Upper lobe of left lung (tissue), 6 donors: Measurements from ENCODE around the gene SLC9A6. TPM values are rescaled to one million over a fixed set of nuclear protein-coding genes. Genes with fewer than 3 reads are reported as not detected.
"Not testable (repeated sequence)": the region's sequence is repeated elsewhere in the genome, so short reads cannot be mapped to it uniquely, and the experiment has no call there.

Source experiments
- ATAC-seq, 2 donors: fragments of 200-7000 bp; cut with Tn5 transposase; one replicate each; pipeline ENCODE4 v1.9.1; 2022; ENCODE audit warnings: mild to moderate bottlenecking in 2 of 2, moderate library complexity in 2 of 2; ENCODE audit not compliant: low FRiP score in 2 of 2
- DNase-seq, 2 donors: peaks; one replicate each; pipeline ENCODE4 v3.0.0-alpha.2; 2019 to 2020
- H3K27ac ChIP-seq, 4 donors: fragments of 200-600 bp; sonication (generic); one replicate each; pipeline ENCODE4 v1.5.1; 2016 to 2019
- H3K27me3 ChIP-seq, 4 donors: fragments of 200-600 bp; sonication (generic); one replicate each; pipeline ENCODE4 v1.5.1; 2017 to 2019
- H3K36me3 ChIP-seq, 4 donors: fragments of 200-600 bp; sonication (generic); one replicate each; pipeline ENCODE4 v1.5.1; 2016 to 2019
- H3K4me1 ChIP-seq, 4 donors: fragments of 200-600 bp; sonication (generic); one replicate each; pipeline ENCODE4 v1.5.1; 2018 to 2019
- H3K4me3 ChIP-seq, 4 donors: fragments of 200-600 bp; sonication (generic); one replicate each; pipeline ENCODE4 v1.5.1; 2017 to 2019; ENCODE audit warnings: mild to moderate bottlenecking in 2 of 4, moderate library complexity in 1 of 4
- H3K9me3 ChIP-seq, 4 donors: fragments of 200-600 bp; sonication (generic); one replicate each; pipeline ENCODE4 v1.5.1; 2018 to 2019
- CTCF ChIP-seq, 6 experiments: fragments of 450-650 bp in 4 of 6; fragments of 200-600 bp in 2 of 6; sonication (generic) in 2 of 6; IDR thresholded peaks; one replicate each; pipeline ENCODE4 v1.5.1; 2016 to 2019; ENCODE audit warnings: antibody characterized with exemption in 6 of 6
- EP300 ChIP-seq, 4 donors: sonication (generic); formaldehyde crosslinking; IDR thresholded peaks; one replicate each; pipeline ENCODE4 v1.5.1; 2017; ENCODE audit warnings: antibody characterized with exemption in 4 of 4, control low read depth in 2 of 4
- POLR2A ChIP-seq, 4 donors: fragments of 450-650 bp; IDR thresholded peaks; one replicate each; pipeline ENCODE4 v1.5.1; 2016 to 2017; ENCODE audit warnings: antibody characterized with exemption in 4 of 4, mild to moderate bottlenecking in 2 of 4
- POLR2AphosphoS5 ChIP-seq, 2 donors: sonication (generic); formaldehyde crosslinking; IDR thresholded peaks; one replicate each; pipeline ENCODE4 v1.5.1; 2017; ENCODE audit warnings: antibody characterized with exemption in 2 of 2
- WGBS, 2 donors: methylation state at CpG; one replicate each; pipeline ENCODE4 v1.1.5; 2017 to 2018; 5-methylcytosine and 5-hydroxymethylcytosine counted together
- total RNA-seq, 6 donors: library from RNA; depleted of rRNA in 4 of 6; stranded (reverse); fragments of >200 nt in 4 of 6; gene quantifications; one replicate each; pipeline versions ENCODE4 v1.1.0 to v1.2.1, GENCODE V29; 2016 to 2021
- donor health status: DM: no; HTN: no; CAD: no; lungs with moderate emphysema.
- donor health status: DM: no; HTN: yes; CAD: no; lungs with severe emphysema.

Gene SLC9A6
- total RNA-seq, 6 donors from 2014 or later, result 4.7 to 16.9 (median 11.5) TPM

- H3K27me3 ChIP-seq, result no peaks in the 10 kb centered on the region
- ATAC-seq (no peak), DNase-seq (no peak)
- no peak overlapping the region for H3K4me3 ChIP-seq
- H3K4me1 ChIP-seq, result no peaks in the 10 kb centered on the region
- TF ChIP-seq POLR2A (IDR thresholded peaks at IDR 0.05), result no peak
- 63 to 65% methylated on average over 2 to 3 of the region's 3 CpGs for WGBS, 2 donors
- peaks cover 0 to 3% (median 0%) of the 10 kb centered on the region in 4 donors for H3K36me3 ChIP-seq
- H3K9me3 ChIP-seq, result no peaks in the 10 kb centered on the region
- H3K27ac ChIP-seq, result no peak overlapping the region
Observed at GRCh38 chrX:136049608-136050007, 64.4 kb downstream of the SLC9A6 start.

GRCh38 chrX:136050875-136051274 is 65.6 kb downstream of the SLC9A6 start:
- H3K4me1 ChIP-seq, H3K9me3 ChIP-seq, DNase-seq, H3K4me3 ChIP-seq, H3K36me3 ChIP-seq, ATAC-seq, H3K27me3 ChIP-seq: not testable (repeated sequence)
- WGBS, 2 donors, result 83 to 84% methylated on average over 9 of the region's 9 CpGs
- peak overlapping the region in 1 of 4 donors; percentile 30 for H3K27ac ChIP-seq

- no peak for DNase-seq
- no peak overlapping the region for H3K4me3 ChIP-seq
- TF ChIP-seq EP300 (IDR thresholded peaks at IDR 0.05), result no peak
- no peak for TF ChIP-seq CTCF (IDR thresholded peaks at IDR 0.05)
- no peak for TF ChIP-seq POLR2AphosphoS5 (IDR thresholded peaks at IDR 0.05)
- TF ChIP-seq POLR2A (IDR thresholded peaks at IDR 0.05), result no peak
- H3K36me3 ChIP-seq, result no peaks in the 10 kb centered on the region
- H3K27ac ChIP-seq, result peak overlapping the region in 1 of 4 donors; percentile 30
- WGBS, 2 donors, result 56 to 63% methylated on average over 3 of the region's 3 CpGs
- H3K27me3 ChIP-seq, result no peaks in the 10 kb centered on the region
- no peak for ATAC-seq
- no peaks in the 10 kb centered on the region for H3K9me3 ChIP-seq
- H3K4me1 ChIP-seq, result no peaks in the 10 kb centered on the region
Observed at GRCh38 chrX:136051611-136052010, 66.4 kb downstream of the SLC9A6 start.

- 67 to 68% methylated on average over 5 of the region's 5 CpGs for WGBS, 2 donors
- Histone ChIP-seq H3K9me3 (no peaks in the 10 kb centered on the region), H3K36me3 (no peaks in the 10 kb centered on the region), H3K27me3 (no peaks in the 10 kb centered on the region), H3K4me3 (no peak overlapping the region), H3K4me1 (no peaks in the 10 kb centered on the region), H3K27ac (peak overlapping the region in 3 of 4 donors; percentile 48 to 63 (median 61))
- DNase-seq (no peak), ATAC-seq (peak in 1 of 2 donors; percentile 92)
- TF ChIP-seq EP300 (IDR thresholded peaks at IDR 0.05) (peak in 1 of 4 donors; percentile 68), CTCF (IDR thresholded peaks at IDR 0.05) (no peak), POLR2AphosphoS5 (IDR thresholded peaks at IDR 0.05) (peak; percentile 25 to 28), POLR2A (IDR thresholded peaks at IDR 0.05) (no peak)
Observed at GRCh38 chrX:136055651-136056221, 70.5 kb downstream of the SLC9A6 start.

GRCh38 chrX:136057567-136057966 is 72.3 kb downstream of the SLC9A6 start:
- no peak for ATAC-seq
- H3K4me3 ChIP-seq, result no peak overlapping the region
- H3K27ac ChIP-seq, result no peak overlapping the region
- H3K36me3 ChIP-seq, result no peaks in the 10 kb centered on the region
- DNase-seq, result no peak
- H3K4me1 ChIP-seq, result no peaks in the 10 kb centered on the region
- TF ChIP-seq CTCF (IDR thresholded peaks at IDR 0.05), result no peak
- TF ChIP-seq POLR2AphosphoS5 (IDR thresholded peaks at IDR 0.05), result no peak
- TF ChIP-seq POLR2A (IDR thresholded peaks at IDR 0.05), result no peak
- no peak for TF ChIP-seq EP300 (IDR thresholded peaks at IDR 0.05)
- no peaks in the 10 kb centered on the region for H3K9me3 ChIP-seq
- H3K27me3 ChIP-seq, result no peaks in the 10 kb centered on the region
- WGBS, 2 donors, result 76 to 82% methylated on average over 4 of the region's 4 CpGs

GRCh38 chrX:136059350-136059749 is 74.1 kb downstream of the SLC9A6 start:
- WGBS, 2 donors, result 81 to 95% methylated on average over 2 of the region's 2 CpGs

More at GRCh38 chrX:136059350-136059749, 74.1 kb downstream of the SLC9A6 start:
- ATAC-seq, result no peak
- Histone ChIP-seq H3K27me3 (no peaks in the 10 kb centered on the region), H3K9me3 (no peaks in the 10 kb centered on the region), H3K36me3 (no peaks in the 10 kb centered on the region), H3K27ac (no peak overlapping the region), H3K4me3 (no peak overlapping the region), H3K4me1 (no peaks in the 10 kb centered on the region)
- DNase-seq, result no peak
- no peak for TF ChIP-seq POLR2A (IDR thresholded peaks at IDR 0.05)
